ENCODE measurements around the gene IREB2.
A peak's percentile ranks its signal among the peaks of the same experiment; 100 is the strongest.
"Not testable (repeated sequence)": the region's sequence is repeated elsewhere in the genome, so short reads cannot be mapped to it uniquely, and the experiment has no call there.

The IREB2 gene

GRCh38 chr15:78434711-78435110, 3.3 kb upstream of the IREB2 start:
- DNase-seq = not testable (repeated sequence)

GRCh38 chr15:78437107-78437761, 782 bp upstream of the IREB2 start:
- DNase-seq = no peak

- no peak for DNase-seq
Observed at GRCh38 chr15:78438619-78439285, 736 bp downstream of the IREB2 start.

GRCh38 chr15:78440375-78441373, 2.7 kb downstream of the IREB2 start:
- no peak for DNase-seq

- DNase-seq = no peak
Observed at GRCh38 chr15:78444255-78444654, 6.2 kb downstream of the IREB2 start.

GRCh38 chr15:78445875-78446274, 7.9 kb downstream of the IREB2 start:
- no peak for DNase-seq

- no peak for DNase-seq
Observed at GRCh38 chr15:78446551-78446950, 8.5 kb downstream of the IREB2 start.

GRCh38 chr15:78448441-78449219, 10.6 kb downstream of the IREB2 start:
- DNase-seq = no peak

GRCh38 chr15:78449220-78449999, 11.4 kb downstream of the IREB2 start:
- no peak for DNase-seq

GRCh38 chr15:78450285-78450858, 12.4 kb downstream of the IREB2 start:
- DNase-seq = no peak

GRCh38 chr15:78452485-78452884, 14.5 kb downstream of the IREB2 start:
- no peak for DNase-seq

GRCh38 chr15:78453447-78453846, 15.4 kb downstream of the IREB2 start:
- no peak for DNase-seq

- DNase-seq = no peak
Observed at GRCh38 chr15:78454992-78455391, 17.0 kb downstream of the IREB2 start.

- peak; percentile 24 for DNase-seq
Observed at GRCh38 chr15:78455749-78456148, 17.7 kb downstream of the IREB2 start.

- no peak for DNase-seq
Observed at GRCh38 chr15:78456426-78456825, 18.4 kb downstream of the IREB2 start.

GRCh38 chr15:78457101-78457500, 19.1 kb downstream of the IREB2 start:
- DNase-seq = peak; percentile 46

- DNase-seq = no peak
Observed at GRCh38 chr15:78460737-78461136, 22.7 kb downstream of the IREB2 start.

- no peak for DNase-seq
Observed at GRCh38 chr15:78461171-78461888, 23.3 kb downstream of the IREB2 start.

- DNase-seq = no peak
Observed at GRCh38 chr15:78469031-78469430, 31.0 kb downstream of the IREB2 start.

GRCh38 chr15:78477295-78477694, 39.3 kb downstream of the IREB2 start:
- DNase-seq = no peak

- DNase-seq = no peak
Observed at GRCh38 chr15:78479650-78480049, 41.6 kb downstream of the IREB2 start.
